Upper lobe of right lung (tissue), 1 donor: Measurements from ENCODE around the gene SALL3. TPM values are rescaled to one million over a fixed set of nuclear protein-coding genes. Genes with fewer than 3 reads are reported as not detected.
"Not testable (repeated sequence)": the region's sequence is repeated elsewhere in the genome, so short reads cannot be mapped to it uniquely, and the experiment has no call there.

ENCODE experiments used
- ATAC-seq: fragments of 200-7000 bp; cut with Tn5 transposase; one replicate; pipeline ENCODE4 v1.9.1; 2020; ENCODE audit warnings: mild to moderate bottlenecking, moderate library complexity
- DNase-seq: peaks from one replicate; pipeline ENCODE4 v3.0.0-alpha.2; 2020
- H3K27ac ChIP-seq: fragments of 200-600 bp; one replicate; pipeline ENCODE4 v1.8.0; 2022
- H3K27me3 ChIP-seq: fragments of 200-600 bp; one replicate; pipeline ENCODE4 v1.8.0; 2022; ENCODE audit warnings: mild to moderate bottlenecking
- H3K36me3 ChIP-seq: fragments of 200-600 bp; one replicate; pipeline ENCODE4 v1.8.0; 2022
- H3K4me1 ChIP-seq: fragments of 200-600 bp; one replicate; pipeline ENCODE4 v1.8.0; 2022
- H3K4me3 ChIP-seq: fragments of 200-600 bp; one replicate; pipeline ENCODE4 v1.8.0; 2022; ENCODE audit warnings: mild to moderate bottlenecking
- H3K9me3 ChIP-seq: fragments of 200-600 bp; one replicate; pipeline ENCODE4 v1.8.0; 2022
- CTCF ChIP-seq: fragments of 200-600 bp; IDR thresholded peaks from one replicate; pipeline ENCODE4 v1.8.0; 2022; ENCODE audit warnings: antibody characterized with exemption
- intact Hi-C: fragments of 100-400 bp; cut with DNase I; formaldehyde crosslinking; loops from one replicate; pipeline ENCODE4 v1.11.0; 2022
- total RNA-seq: library from RNA; stranded (reverse); fragmentation: NEBNext Ultra II Directional; extraction: Animal tissue kit (Norgen Biotek cat#: 25700); gene quantifications from one replicate; pipeline ENCODE4 v1.2.1, GENCODE V29; 2021
- donor health status: DM: no; HTN: yes; CAD: no; lungs with severe emphysema.

Gene SALL3
- total RNA-seq, 1 donor from 2014 or later: not detected

GRCh38 chr18:78955051-78955450 lies 24.6 kb upstream of the SALL3 start:
- H3K9me3 ChIP-seq: no peaks in the 10 kb centered on the region
- H3K4me3 ChIP-seq: no peak overlapping the region
- no peak for TF ChIP-seq CTCF
- intact Hi-C loops: no loop called here
- DNase-seq (no peak), ATAC-seq (no peak)
- H3K4me1 ChIP-seq: no peaks in the 10 kb centered on the region
- H3K27ac ChIP-seq: no peak overlapping the region
- no peaks in the 10 kb centered on the region for H3K27me3 ChIP-seq
- no peaks in the 10 kb centered on the region for H3K36me3 ChIP-seq

GRCh38 chr18:78957140-78957539 lies 22.5 kb upstream of the SALL3 start:
- H3K36me3 ChIP-seq: no peaks in the 10 kb centered on the region
- no peaks in the 10 kb centered on the region for H3K9me3 ChIP-seq
- no peaks in the 10 kb centered on the region for H3K4me1 ChIP-seq
- TF ChIP-seq CTCF: no peak
- no peak overlapping the region for H3K27ac ChIP-seq
- intact Hi-C loops: no loop called here
- no peak for ATAC-seq
- no peaks in the 10 kb centered on the region for H3K27me3 ChIP-seq
- no peak overlapping the region for H3K4me3 ChIP-seq
- DNase-seq: no peak

- Histone ChIP-seq H3K36me3 (no peaks in the 10 kb centered on the region), H3K4me1 (no peaks in the 10 kb centered on the region), H3K9me3 (no peaks in the 10 kb centered on the region), H3K27me3 (no peaks in the 10 kb centered on the region), H3K4me3 (no peak overlapping the region), H3K27ac (no peak overlapping the region)
- ATAC-seq (no peak), DNase-seq (no peak)
- no peak for TF ChIP-seq CTCF
- intact Hi-C loops: no loop called here
Measured at GRCh38 chr18:78960709-78961108, 18.9 kb upstream of the SALL3 start.

GRCh38 chr18:78962098-78962497 lies 17.5 kb upstream of the SALL3 start:
- ATAC-seq: no peak
- intact Hi-C loops: no loop called here
- Histone ChIP-seq H3K27me3 (no peaks in the 10 kb centered on the region), H3K36me3 (no peaks in the 10 kb centered on the region), H3K4me1 (no peaks in the 10 kb centered on the region), H3K9me3 (no peaks in the 10 kb centered on the region), H3K27ac (no peak overlapping the region), H3K4me3 (no peak overlapping the region)
- no peak for DNase-seq
- no peak for TF ChIP-seq CTCF

- H3K27ac ChIP-seq, DNase-seq, H3K4me1 ChIP-seq, H3K9me3 ChIP-seq, H3K36me3 ChIP-seq, H3K4me3 ChIP-seq, intact Hi-C loops, ATAC-seq: not testable (repeated sequence)
- H3K27me3 ChIP-seq: peaks cover 19% of the 10 kb centered on the region
Measured at GRCh38 chr18:78964727-78965126, 14.9 kb upstream of the SALL3 start.

- no peak for DNase-seq
- intact Hi-C loops: no loop called here
- H3K27ac ChIP-seq: no peak overlapping the region
- ATAC-seq: no peak
- H3K27me3 ChIP-seq: peaks cover 24% of the 10 kb centered on the region
- no peaks in the 10 kb centered on the region for H3K9me3 ChIP-seq
- no peak overlapping the region for H3K4me3 ChIP-seq
- no peaks in the 10 kb centered on the region for H3K4me1 ChIP-seq
- H3K36me3 ChIP-seq: no peaks in the 10 kb centered on the region
- no peak for TF ChIP-seq CTCF
Measured at GRCh38 chr18:78965260-78965659, 14.4 kb upstream of the SALL3 start.
